C4-2B (cell line): ENCODE measurements around the gene VEPH1.

ENCODE experiments used
- H3K27ac ChIP-seq: fragments of 450-650 bp; 2 replicates; pipeline ENCODE4 v1.5.1; 2017
- CTCF ChIP-seq: fragments of 450-650 bp; conservative IDR thresholded peaks from 2 replicates; pipeline ENCODE4 v1.5.1; 2017; ENCODE audit warnings: mild to moderate bottlenecking
- ZFX ChIP-seq: fragments of 450-650 bp; IDR thresholded peaks from 2 replicates; pipeline ENCODE4 v1.6.1; 2017

Gene VEPH1

GRCh38 chr3:157465741-157466140 is 37.5 kb downstream of the VEPH1 start:
- TF ChIP-seq CTCF (no peak), ZFX (no peak)
- no peak overlapping the region for H3K27ac ChIP-seq

- TF ChIP-seq CTCF: no peak
- no peak for TF ChIP-seq ZFX
- H3K27ac ChIP-seq: no peak overlapping the region
Observed at GRCh38 chr3:157464321-157464720, 38.9 kb downstream of the VEPH1 start.

GRCh38 chr3:157463816-157464215 is 39.4 kb downstream of the VEPH1 start:
- H3K27ac ChIP-seq: no peak overlapping the region
- no peak for TF ChIP-seq ZFX
- no peak for TF ChIP-seq CTCF

GRCh38 chr3:157460253-157460652 is 43.0 kb downstream of the VEPH1 start:
- H3K27ac ChIP-seq: no peak overlapping the region
- TF ChIP-seq CTCF (no peak), ZFX (no peak)

DNA sequence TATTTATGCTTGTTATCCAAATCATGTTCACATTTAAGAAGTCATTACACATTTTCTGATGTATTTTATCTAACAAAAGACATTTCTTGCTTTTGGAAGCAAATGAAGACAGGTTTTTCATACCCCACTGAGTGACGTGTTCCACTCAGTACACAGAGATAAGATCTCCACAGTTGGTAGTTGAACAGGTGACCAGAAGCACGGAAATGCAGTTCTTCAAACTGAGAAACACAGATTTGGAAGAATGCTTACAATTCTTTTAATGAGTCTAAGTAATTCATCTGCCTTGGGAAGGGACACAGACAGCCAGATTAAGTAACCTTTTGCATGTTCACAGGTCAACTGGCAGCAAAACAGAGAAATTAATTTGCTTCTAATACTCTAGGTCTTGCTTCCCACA is 43.5 kb downstream of the VEPH1 start:
- TF ChIP-seq ZFX (no peak), CTCF (no peak)

DNA sequence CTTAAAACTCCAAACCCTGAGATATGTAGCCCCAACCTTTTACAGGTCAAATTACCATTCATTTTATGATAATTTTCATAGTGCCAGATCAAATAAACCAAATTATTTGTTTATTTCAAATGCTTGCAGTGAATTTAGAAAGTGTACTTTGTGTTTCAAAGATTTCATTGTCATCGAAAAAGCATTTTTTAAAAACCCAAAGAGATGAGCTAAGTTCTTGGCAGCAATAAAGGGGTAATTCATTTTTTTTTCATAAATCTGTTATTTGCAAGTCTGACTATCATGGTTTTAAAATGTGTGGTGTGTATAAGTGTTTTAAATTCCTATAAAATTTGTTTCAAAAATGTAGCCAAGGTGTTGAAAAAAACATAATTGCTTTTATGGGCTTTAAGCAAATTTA is 49.4 kb downstream of the VEPH1 start:
- no peak overlapping the region for H3K27ac ChIP-seq
- TF ChIP-seq ZFX (no peak), CTCF (no peak)

More for the DNA sequence above, 43.5 kb downstream of the VEPH1 start:
- H3K27ac ChIP-seq: no peak overlapping the region

GRCh38 chr3:157452097-157452496 is 51.1 kb downstream of the VEPH1 start:
- no peak overlapping the region for H3K27ac ChIP-seq
- TF ChIP-seq CTCF (no peak), ZFX (no peak)
